Measurements from ENCODE around the gene AHR. TPM values are rescaled to one million over a fixed set of nuclear protein-coding genes. Genes with fewer than 3 reads are reported as not detected.
"Not testable (repeated sequence)": the region's sequence is repeated elsewhere in the genome, so short reads cannot be mapped to it uniquely, and the experiment has no call there.

The AHR gene
- total RNA-seq, 1 donor from 2014 or later, result 73.9 TPM

GRCh38 chr7:17342756-17343155, 44.3 kb downstream of the AHR start:
- TF ChIP-seq CTCF (IDR thresholded peaks at IDR 0.05; ENCODE audit: unreplicated experiment), result no peak
- H3K9me3 Mint-ChIP-seq (ENCODE audit: unreplicated experiment), result no peaks in the 10 kb centered on the region
- peaks cover 3% of the 10 kb centered on the region for H3K27me3 Mint-ChIP-seq (ENCODE audit: unreplicated experiment)
- DNase-seq (ENCODE audit: low spot score), result no peak
- no peaks in the 10 kb centered on the region for H3K4me1 Mint-ChIP-seq (ENCODE audit: unreplicated experiment)
- H3K27ac Mint-ChIP-seq (ENCODE audit: unreplicated experiment), result no peak overlapping the region
- H3K36me3 Mint-ChIP-seq (ENCODE audit: low read depth, unreplicated experiment), result peaks cover 20% of the 10 kb centered on the region
- peak overlapping the region; percentile 44 for H3K4me3 Mint-ChIP-seq (ENCODE audit: unreplicated experiment)

GRCh38 chr7:17347401-17347800, 48.9 kb downstream of the AHR start:
- peaks cover 5% of the 10 kb centered on the region for H3K27me3 Mint-ChIP-seq (ENCODE audit: unreplicated experiment)
- no peak for TF ChIP-seq CTCF (IDR thresholded peaks at IDR 0.05; ENCODE audit: unreplicated experiment)
- H3K27ac Mint-ChIP-seq (ENCODE audit: unreplicated experiment), result peak overlapping the region; percentile 1
- H3K4me1 Mint-ChIP-seq (ENCODE audit: unreplicated experiment), result no peaks in the 10 kb centered on the region
- peaks cover 44% of the 10 kb centered on the region for H3K36me3 Mint-ChIP-seq (ENCODE audit: low read depth, unreplicated experiment)
- H3K9me3 Mint-ChIP-seq (ENCODE audit: unreplicated experiment), result no peaks in the 10 kb centered on the region
- DNase-seq (ENCODE audit: low spot score), result no peak
- H3K4me3 Mint-ChIP-seq (ENCODE audit: unreplicated experiment), result no peak overlapping the region

DNA sequence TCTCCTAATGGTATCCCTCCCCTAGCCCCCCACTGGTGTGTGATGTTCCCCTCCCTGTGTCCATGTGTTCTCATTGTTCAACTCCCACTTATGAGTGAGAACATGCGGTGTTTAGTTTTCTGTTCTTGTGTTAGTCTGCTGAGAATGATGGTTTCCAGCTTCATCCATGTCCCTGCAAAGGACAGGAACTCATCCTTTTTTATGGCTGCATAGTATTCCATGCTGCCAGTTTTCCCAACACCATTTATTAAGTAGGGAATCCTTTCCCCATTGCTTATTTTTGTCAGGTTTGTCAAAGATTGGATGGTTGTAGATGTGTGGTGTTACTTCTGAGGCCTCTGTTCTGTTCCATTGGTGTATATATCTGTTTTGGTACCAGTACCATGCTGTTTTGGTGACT, 50.5 kb downstream of the AHR start:
- DNase-seq (ENCODE audit: low spot score); H3K9me3 Mint-ChIP-seq (ENCODE audit: unreplicated experiment); H3K27ac Mint-ChIP-seq (ENCODE audit: unreplicated experiment); H3K27me3 Mint-ChIP-seq (ENCODE audit: unreplicated experiment); H3K4me1 Mint-ChIP-seq (ENCODE audit: unreplicated experiment): not testable (repeated sequence)
- Mint-ChIP-seq H3K4me3 (ENCODE audit: unreplicated experiment) (peak overlapping the region; percentile 69), H3K36me3 (ENCODE audit: low read depth, unreplicated experiment) (peaks cover 45% of the 10 kb centered on the region)

DNA sequence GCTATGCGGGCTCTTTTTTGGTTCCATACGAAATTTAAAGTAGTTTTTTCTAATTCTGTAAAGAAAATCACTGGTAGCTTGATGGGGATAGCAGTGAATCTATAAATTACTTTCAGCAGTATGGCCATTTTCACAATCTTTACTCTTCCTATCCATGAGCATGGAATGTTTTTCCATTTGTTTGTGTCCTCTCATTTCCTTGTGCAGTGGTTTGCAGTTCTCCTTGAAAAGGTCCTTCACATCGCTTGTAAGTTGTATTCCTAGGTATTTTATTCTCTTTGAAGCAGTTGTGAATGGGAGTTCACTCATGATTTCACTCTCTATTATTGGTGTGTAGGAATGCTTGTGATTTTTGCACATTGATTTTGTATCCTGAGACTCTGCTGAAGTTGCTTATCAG, 51.9 kb downstream of the AHR start:
- peaks cover 51% of the 10 kb centered on the region for H3K36me3 Mint-ChIP-seq (ENCODE audit: low read depth, unreplicated experiment)
- not testable (repeated sequence) for H3K27me3 Mint-ChIP-seq (ENCODE audit: unreplicated experiment); DNase-seq (ENCODE audit: low spot score); H3K9me3 Mint-ChIP-seq (ENCODE audit: unreplicated experiment); H3K27ac Mint-ChIP-seq (ENCODE audit: unreplicated experiment); H3K4me3 Mint-ChIP-seq (ENCODE audit: unreplicated experiment); H3K4me1 Mint-ChIP-seq (ENCODE audit: unreplicated experiment)

DNA sequence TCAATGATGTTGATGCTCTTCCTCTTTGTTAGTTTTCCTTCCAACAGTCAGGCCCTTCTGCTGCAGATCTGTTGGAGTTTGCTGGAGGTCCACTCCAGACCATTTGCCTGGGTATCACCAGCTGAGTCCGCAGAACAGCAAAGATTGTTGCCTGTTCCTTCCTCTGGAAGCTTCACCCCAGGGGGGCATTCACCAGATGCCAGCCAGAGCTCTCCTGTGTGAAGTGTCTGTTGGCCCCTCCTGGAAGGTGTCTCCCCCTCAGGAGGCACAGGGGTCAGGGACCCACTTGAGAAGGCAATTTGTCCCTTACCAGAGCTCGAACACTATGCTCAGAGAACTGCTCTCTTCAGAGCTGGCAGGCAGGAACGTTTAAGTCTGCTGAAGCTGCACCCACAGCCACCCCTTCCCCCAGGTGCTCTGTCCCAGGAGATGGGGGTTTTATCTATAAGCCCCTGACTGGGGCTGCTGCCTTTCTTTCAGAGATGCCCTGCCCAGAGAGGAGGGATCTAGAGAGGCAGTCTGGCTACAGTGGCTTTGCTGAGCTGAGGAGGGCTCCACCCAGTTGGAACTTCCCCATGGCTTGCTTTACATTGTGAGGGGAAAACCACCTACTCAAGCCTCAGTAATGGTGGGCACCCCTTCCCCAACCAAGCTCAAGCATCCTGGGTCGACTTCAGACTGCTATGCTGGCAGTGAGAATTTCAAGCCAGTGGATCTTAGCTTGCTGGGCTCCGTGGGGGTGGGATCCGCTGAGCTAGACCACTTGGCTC, 55.4 kb downstream of the AHR start:
- not testable (repeated sequence) for H3K27me3 Mint-ChIP-seq (ENCODE audit: unreplicated experiment); H3K27ac Mint-ChIP-seq (ENCODE audit: unreplicated experiment); H3K9me3 Mint-ChIP-seq (ENCODE audit: unreplicated experiment); DNase-seq (ENCODE audit: low spot score); H3K4me1 Mint-ChIP-seq (ENCODE audit: unreplicated experiment); H3K4me3 Mint-ChIP-seq (ENCODE audit: unreplicated experiment)
- H3K36me3 Mint-ChIP-seq (ENCODE audit: low read depth, unreplicated experiment), result peaks cover 48% of the 10 kb centered on the region

DNA sequence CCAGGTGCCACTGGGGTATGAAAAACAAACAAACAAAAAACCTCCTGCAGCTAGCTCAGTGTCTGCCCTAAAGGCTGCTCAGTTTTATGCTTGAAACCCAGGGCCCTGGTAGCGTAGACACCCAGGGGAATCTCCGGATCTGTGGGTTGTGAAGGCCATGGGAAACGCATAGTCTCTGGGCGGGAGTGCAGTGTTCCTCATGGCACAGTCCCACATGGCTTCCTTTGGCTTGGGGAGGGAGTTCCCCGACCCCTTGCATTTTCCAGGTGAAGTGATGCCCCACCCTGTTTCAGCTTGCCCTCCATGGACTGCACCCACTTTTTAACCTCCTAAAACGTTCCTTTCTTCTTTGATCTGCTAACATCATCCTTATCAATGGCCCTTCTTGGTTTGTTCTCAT, 56.0 kb downstream of the AHR start:
- Mint-ChIP-seq H3K4me3 (ENCODE audit: unreplicated experiment) (no peak overlapping the region), H3K4me1 (ENCODE audit: unreplicated experiment) (no peaks in the 10 kb centered on the region), H3K9me3 (ENCODE audit: unreplicated experiment) (no peaks in the 10 kb centered on the region), H3K36me3 (ENCODE audit: low read depth, unreplicated experiment) (peaks cover 42% of the 10 kb centered on the region), H3K27ac (ENCODE audit: unreplicated experiment) (no peak overlapping the region), H3K27me3 (ENCODE audit: unreplicated experiment) (peaks cover 2% of the 10 kb centered on the region)
- no peak for TF ChIP-seq CTCF (IDR thresholded peaks at IDR 0.05; ENCODE audit: unreplicated experiment)
- no peak for DNase-seq (ENCODE audit: low spot score)

Data from endothelial cell (in vitro differentiated cells).